HG03039 (cell line): Measurements from ENCODE around the gene GP1BA.
"Not testable (repeated sequence)": the region's sequence is repeated elsewhere in the genome, so short reads cannot be mapped to it uniquely, and the experiment has no call there.

Source experiments
- ATAC-seq: cut with Tn5 transposase; IDR thresholded peaks from one replicate; pipeline ENCODE4 v1.9.1; 2021; ENCODE audit warnings: mild to moderate bottlenecking, moderate library complexity; ENCODE audit not compliant: unreplicated experiment

The GP1BA gene

DNA sequence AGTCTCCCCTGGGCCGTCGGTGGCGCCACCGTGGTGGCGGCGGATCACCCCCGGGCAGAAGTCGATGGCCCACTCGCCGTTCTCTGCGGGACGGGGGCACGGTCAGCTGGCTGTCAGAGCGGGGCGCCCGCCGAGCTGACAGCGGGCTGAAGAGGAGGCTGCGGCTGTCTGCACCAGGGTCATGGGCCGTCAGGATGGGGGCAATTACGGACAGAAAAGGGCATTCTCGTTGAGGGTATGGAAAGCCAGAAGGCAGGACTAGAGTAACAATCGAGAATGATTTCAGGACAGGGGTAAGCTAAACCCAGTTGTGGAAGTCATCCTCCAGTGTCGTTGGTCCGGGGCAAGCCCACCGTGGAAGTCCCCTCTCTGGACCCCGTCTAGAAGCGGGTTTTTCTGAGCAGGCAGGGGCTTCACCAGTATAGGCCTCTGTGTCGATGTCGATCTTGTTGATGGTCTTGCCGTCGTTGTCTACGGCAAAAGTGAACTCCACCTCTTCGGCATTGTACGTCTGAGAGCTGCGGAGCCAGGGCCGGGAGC, 30.9 kb upstream of the GP1BA start:
- ATAC-seq: no peak

DNA sequence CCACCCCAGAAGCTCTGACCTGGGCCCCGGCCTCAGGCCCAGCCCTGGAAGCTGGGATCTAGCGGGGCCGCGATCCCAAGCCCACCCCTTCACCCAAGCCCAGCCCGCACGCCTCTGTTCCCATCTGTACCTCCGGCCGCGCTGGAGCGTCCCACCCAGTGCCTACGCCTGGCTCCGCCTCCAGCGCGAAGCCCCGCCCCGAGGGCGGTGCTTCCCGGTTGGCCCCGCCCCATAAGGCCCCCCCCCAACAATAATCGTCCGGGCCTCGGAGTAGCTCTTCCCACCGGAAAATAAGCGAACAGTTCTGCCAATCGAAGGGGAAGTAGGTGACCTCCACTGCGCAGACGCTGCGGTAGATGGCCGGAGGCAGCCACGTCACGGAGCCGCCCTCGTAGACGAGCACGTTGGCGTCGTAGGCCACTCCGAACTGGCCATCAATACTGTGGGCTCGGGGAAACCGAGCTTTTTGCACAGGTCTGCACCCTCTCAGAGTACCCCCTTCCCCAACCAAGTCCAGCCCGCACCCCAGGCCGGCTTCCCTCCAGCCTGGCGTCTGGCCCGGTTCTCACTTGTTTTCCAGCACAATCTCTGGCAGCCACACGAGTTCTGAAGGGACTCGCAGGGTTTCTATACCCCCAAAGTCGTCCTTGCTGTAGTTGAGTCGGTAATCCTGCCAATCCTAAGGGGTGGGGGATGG, 30.3 kb upstream of the GP1BA start:
- ATAC-seq: no peak

DNA sequence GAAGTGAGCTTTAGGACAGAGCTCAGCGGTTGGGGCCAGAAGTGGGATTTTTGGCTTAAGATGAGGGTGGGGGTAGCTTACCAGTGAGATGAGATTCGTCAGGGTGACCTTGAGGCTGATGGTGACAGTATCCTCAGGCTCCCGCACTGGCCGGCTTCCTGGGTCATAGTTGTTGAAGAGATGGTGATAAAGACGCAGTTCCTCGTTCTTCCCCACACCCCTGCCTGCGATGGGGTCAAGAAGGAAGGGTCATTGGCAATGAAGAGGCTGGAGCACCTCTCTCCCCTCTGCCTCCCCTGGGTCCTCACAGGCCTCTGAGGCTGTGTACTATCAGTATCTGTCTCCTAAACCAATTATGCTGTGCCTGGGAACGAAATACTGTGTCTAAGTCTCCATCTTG, 29.5 kb upstream of the GP1BA start:
- ATAC-seq: no peak

DNA sequence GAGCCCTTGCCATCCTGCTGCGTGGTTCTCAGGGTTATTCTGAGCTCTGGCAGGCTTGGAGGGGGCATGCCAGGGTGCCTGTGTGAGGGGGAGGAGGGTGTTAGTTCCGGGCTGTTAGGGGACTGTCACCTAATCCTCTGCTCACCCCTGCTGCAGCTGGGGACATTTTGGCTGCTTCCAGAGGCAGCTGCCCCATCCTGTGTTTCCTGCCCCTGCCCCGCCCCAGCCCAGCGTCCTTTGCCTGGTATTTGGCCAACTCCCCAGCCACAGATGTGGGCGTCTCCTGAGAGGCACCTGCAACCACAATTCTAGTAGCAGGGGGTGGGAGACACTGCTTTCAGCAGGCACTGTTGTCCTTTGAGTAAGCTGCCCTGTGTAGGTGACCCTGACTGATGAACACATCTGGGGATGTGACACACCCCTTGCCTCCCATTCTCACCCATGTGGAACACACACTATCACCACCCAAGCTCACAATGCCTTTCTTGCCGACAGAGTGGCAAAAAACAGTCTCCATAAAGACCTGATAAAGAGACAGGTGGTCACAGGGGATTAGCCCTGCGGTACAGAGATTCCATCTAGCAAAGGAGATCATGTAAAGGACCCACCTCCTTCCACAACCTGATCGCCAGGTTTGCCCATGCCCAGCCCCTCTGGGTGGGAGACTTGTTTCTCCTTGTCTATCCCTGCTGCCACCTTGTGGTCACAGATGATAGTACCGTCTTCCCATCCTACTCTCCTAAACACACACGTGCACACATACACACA, 28.8 kb upstream of the GP1BA start, which contains the start of gene CHRNE:
Gene CHRNE (minus strand): TSS at position 48 of the 768 bp plus-strand sequence. CDS start 35 bp downstream, at position 13.
- no peak for ATAC-seq

DNA sequence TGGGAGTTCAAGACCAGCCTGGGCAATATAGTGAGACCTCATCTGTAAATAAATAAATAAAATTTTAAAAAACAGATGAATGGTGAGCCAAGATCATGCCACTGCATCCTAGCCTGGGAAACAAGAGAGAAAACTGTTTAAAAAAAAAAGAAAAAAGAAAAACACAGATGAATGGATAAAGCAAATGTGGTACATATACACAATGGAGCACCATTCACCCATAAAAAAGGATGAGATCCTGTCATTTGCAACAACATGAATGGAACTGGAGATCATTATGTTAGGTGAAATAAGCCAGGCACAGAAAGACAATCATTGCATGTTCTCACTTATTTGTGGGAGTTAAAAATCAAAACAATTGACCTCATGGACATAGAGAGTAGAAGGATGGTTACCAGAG, 25.4 kb upstream of the GP1BA start:
- not testable (repeated sequence) for ATAC-seq

DNA sequence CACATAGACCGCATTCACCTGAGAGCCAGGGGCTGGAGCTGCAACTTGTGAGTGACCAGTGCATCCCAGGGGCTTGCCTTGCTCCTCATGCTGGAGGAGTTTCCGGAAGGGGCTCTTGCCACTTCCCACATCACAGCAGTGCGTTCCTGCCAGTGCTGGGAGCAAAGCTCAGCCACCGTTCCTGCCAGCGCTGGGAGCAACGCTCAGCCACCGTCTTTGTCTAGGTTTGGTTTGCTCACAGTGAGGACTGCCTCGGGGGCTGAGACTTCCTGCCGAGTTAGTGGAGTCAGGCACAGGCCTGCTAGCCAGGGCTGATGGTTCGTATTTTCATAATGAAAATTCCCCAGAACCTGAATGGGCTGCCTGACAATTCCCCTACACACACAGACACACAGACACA, 23.8 kb upstream of the GP1BA start:
- no peak for ATAC-seq

DNA sequence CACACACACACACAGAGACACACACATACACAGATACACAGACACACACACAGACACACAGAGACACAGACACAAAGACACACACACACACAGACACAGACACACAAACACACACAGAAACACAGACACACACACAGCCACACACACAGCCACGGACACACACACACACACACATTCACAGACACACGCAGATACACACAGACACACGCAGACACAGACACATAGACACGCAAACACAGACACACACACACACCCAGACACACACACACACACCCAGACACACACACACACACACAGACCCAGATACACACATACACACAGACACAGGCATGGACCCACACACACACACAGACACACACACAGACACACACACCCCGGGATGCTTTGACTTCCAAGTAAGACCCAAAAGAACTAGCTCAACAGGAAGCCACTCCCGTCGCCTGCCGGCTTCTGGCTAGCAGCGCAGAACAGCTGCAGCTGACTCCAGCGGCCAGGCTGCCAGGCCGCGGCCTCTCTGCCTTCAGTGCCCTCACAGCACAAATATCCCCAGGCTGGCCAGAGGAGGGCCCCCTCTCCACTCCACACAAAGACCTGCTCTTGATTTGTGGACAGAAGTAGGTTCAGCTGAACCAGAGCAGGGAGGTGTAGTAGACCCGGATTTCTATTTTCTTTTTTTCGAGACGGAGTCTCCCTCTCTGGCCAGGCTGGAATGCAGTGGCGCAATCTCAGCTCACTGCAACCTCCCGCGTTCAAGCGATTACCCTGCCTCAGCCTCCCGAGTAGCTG, 23.2 kb upstream of the GP1BA start:
- no peak for ATAC-seq

DNA sequence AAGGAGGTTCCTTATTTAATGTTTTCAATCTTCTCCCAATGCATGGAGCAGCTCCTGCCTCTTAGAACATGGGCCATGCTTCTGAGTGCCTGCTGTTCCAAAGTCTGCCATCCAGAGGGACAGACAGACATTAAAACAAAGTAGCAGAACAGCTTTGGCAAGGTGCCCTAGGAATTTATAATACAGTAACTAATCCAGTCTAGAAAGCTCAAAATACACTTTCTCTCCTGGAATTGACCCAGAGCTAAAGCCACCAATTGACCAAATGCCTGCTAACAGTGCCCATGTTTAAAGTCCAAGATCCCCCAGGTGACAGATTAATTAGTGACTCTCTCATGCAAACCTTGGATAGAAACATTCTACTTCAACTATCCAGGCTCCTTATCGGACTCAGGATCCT, 18.1 kb upstream of the GP1BA start:
- no peak for ATAC-seq

DNA sequence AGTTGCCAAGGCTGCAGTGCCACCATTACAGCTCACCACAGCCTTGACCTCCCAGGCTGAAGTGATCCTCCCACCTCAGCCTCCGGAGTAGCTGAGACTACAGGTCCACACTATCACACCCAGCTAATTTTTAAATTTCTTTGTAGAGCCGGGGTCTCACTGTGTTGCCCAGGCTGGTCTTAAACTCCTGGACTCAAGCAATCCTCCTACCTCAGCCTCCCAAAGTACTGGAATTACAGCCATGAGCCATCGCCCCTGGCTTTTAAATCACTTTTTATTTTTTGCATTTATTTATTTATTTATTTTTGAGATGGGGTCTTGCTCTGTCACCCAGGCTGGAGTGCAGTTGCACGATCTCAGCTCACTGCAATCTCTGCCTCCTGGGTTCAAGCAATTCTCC, 17.5 kb upstream of the GP1BA start:
- not testable (repeated sequence) for ATAC-seq

DNA sequence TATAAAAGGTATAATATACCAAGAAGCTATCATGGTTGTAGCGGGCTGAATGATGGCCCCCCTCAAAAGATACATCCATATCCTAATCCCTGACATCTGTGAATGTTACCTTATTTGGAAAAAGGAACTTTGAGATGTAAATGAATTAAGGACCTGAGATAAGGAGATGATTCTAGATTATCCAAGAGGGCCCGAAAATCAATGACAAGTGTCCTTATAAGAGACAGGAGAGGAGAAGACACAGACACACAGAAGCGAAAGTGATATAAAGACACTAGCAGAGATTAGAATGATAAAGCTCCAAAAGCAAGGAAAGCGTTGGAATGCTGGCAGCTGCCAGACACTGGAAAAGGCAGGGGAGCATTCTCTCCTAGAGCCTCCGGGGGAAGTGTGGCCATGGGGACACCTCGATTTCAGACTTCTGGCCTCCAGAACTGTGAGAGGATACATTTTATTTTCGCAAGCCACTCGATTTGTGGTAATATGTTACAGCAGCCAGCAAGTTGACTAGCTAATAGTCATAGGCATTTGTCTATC, 12.5 kb upstream of the GP1BA start:
- ATAC-seq: no peak

DNA sequence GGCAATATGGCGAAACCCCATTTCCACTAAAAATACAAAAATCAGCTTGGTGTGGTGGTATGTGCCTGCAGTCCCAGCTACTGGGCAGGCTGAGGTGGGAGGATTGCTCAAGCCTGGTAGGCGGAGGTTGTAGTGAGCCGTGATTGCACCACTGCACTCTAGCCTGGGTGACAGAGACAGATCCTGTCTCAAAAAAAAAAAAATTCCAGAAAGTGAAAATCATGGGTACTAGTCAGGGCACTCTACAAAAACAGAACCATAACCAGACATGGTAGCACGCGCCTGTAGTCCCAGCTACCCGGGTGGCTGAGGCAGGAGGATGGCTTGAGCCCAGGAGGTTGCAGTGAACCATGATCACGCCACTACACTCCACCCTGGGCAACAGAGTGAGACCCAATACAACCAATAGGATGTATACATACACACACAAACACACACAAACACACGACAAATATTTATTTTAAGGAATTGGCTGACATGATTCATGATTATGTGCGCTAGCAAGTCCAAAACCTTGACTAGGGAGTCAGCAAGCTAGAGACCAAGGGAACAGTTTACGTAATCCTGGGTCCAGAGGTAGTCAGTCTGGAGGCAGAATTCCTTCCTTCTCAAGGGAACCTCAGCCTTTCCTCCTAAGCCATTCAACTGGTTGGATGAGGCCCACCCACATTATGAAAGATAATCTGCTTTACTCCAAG, 11.6 kb upstream of the GP1BA start:
- no peak for ATAC-seq

DNA sequence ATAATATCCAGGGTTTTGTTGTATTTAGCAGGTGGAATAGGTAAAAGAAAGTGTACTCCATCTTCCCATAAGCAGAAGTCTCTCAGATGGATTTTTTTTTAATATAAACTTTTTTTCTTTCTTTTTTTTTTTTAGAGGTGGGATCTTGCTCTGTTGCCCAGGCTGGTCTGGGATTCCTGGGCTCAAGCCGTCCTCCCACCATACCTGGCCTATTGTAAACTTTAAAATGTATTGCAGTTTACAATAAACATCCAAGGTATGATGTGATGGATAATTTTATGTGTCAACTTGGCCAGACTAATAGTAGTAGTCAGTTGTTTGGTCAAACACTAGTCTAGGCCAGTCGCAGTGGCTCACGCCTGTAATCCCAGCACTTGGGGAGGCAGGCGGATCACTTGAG, 10.8 kb upstream of the GP1BA start:
- ATAC-seq: no peak

DNA sequence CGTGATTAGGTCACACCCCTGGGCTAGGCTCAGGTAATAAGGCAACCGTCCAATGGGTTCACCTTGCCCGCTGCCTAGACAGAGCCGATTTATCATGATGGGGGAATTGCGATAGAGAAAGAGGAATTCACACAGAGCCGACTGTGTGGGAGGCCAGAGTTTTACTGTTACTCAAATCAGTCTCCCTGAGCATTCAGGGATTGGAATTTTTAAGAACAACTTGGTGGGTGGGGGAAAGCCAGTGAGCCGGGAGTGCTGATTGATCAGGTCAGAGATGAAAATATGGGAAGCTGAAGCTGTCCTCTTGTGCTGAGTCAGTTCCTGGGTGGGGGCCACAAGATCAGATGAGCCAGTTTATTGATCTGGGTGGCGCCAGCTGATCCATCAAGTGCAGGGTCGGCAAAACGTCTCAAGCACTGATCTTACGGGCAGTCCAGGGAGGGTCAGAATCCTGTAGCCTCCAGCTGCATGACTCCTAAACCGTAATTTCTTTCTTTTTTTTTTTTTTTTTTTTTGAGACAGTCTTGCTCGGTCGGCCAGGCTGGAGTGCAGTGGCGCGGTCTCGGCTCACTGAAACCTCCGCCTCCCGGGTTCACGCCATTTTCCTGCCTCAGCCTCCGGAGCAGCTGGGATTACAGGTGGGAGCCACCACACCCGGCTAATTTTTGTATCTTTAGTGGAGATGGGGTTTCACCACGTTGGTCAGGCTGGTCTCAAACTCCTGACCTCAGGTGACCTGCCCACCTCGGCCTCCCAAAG, 5.3 kb upstream of the GP1BA start:
- not testable (repeated sequence) for ATAC-seq

DNA sequence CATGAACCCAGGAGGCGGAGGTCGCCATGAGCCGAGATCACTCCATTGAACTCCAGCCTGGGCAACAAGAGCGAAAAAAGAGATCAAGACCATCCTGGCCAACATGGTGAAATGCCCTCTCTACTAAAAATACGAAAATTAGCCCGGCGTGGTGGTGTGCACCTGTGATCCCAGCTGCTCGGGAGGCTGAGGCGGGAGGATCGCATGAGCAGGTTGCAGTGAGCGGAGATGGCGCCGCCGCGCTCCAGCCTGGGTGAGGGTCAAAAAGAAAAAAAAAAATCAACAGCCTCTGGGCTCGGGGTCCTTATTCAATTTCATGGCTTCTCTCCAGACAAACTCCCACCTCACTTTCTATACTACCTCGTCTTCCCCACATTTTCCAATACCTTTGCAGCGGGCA, 3.2 kb upstream of the GP1BA start:
- no peak for ATAC-seq

DNA sequence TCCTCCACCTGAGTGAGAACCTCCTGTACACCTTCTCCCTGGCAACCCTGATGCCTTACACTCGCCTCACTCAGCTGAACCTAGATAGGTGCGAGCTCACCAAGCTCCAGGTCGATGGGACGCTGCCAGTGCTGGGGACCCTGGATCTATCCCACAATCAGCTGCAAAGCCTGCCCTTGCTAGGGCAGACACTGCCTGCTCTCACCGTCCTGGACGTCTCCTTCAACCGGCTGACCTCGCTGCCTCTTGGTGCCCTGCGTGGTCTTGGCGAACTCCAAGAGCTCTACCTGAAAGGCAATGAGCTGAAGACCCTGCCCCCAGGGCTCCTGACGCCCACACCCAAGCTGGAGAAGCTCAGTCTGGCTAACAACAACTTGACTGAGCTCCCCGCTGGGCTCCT, 679 bp downstream of the GP1BA start:
- no peak for ATAC-seq

DNA sequence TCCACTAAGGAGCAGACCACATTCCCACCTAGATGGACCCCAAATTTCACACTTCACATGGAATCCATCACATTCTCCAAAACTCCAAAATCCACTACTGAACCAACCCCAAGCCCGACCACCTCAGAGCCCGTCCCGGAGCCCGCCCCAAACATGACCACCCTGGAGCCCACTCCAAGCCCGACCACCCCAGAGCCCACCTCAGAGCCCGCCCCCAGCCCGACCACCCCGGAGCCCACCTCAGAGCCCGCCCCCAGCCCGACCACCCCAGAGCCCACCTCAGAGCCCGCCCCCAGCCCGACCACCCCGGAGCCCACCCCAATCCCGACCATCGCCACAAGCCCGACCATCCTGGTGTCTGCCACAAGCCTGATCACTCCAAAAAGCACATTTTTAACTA, 1.6 kb downstream of the GP1BA start:
- ATAC-seq: no peak

DNA sequence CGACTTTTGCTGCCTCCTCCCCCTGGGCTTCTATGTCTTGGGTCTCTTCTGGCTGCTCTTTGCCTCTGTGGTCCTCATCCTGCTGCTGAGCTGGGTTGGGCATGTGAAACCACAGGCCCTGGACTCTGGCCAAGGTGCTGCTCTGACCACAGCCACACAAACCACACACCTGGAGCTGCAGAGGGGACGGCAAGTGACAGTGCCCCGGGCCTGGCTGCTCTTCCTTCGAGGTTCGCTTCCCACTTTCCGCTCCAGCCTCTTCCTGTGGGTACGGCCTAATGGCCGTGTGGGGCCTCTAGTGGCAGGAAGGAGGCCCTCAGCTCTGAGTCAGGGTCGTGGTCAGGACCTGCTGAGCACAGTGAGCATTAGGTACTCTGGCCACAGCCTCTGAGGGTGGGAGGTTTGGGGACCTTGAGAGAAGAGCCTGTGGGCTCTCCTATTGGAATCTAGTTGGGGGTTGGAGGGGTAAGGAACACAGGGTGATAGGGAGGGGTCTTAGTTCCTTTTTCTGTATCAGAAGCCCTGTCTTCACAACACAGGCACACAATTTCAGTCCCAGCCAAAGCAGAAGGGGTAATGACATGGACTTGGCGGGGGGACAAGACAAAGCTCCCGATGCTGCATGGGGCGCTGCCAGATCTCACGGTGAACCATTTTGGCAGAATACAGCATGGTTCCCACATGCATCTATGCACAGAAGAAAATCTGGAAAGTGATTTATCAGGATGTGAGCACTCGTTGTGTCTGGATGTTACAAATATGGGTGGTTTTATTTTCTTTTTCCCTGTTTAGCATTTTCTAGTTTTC, 2.3 kb downstream of the GP1BA start:
- no peak for ATAC-seq

DNA sequence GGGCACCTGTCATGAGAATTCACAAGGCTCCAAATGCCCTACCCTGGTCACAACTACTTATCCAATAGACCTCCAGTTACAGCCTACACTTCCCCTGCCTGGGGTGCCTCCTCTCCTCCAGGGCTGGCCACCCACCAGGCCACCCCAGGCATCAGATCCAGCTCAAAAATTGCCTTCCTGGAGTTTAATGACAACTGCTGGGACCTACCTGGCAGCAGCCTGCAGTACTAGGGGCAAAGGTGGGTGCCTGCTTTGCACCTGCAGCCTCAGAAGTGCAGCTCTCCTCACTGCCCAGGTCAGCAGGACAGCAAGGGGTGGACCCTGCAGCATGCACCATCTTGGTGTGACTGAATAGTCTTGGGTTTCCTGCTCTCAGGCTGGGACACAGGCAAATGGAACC, 3.6 kb downstream of the GP1BA start:
- no peak for ATAC-seq

DNA sequence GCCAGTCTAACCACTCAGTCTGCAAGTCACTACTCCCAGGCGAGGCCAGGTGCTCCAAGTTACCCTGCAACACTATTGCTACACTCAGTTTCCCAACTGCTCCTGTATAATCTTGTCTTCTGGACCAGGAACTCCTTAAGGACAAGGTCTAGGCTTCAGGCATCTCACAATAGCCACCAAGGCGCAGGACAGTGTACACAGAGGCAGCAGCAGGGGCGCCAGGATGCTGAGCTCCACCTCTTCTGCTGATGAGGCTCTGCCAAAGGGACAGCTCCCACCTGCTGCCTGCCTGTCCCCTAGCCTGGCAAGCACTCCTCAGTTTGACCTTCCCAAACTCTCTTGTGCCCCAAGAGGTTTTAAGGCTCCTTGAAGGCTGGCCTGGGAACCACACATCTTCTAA, 4.4 kb downstream of the GP1BA start:
- ATAC-seq: no peak
